HepG2 (cell line): Measurements from ENCODE around the gene CSNK2A2. TPM values are rescaled to one million over a fixed set of nuclear protein-coding genes. Genes with fewer than 3 reads are reported as not detected.

Experiments used
- ATAC-seq: fragments of 200-7000 bp; cut with Tn5 transposase; 3 replicates; pipeline ENCODE4 v1.9.1; 2020; ENCODE audit warnings: mild to moderate bottlenecking, moderate library complexity
- BruUV-seq: library from RNA; stranded (reverse); fragments of 400-500 nt; replicated peaks from 2 replicates; lab custom pipeline; 2021; lab: Mats Ljungman, UMichigan
- CTCF ChIA-PET: fragments of 300-600 bp; formaldehyde crosslinking; extraction: SDS; loops from one replicate; lab custom pipeline; 2021; ENCODE audit warnings: low total read pairs, inconsistent platforms, low intra/inter-chr PET ratio; lab: Yijun Ruan, JAX
- POLR2A ChIA-PET: fragments of 350-600 bp; sonication (Branson Sonifier 250); formaldehyde crosslinking; loops from one replicate; lab custom pipeline; 2020; ENCODE audit warnings: antibody characterized with exemption, inconsistent platforms; lab: Yijun Ruan, JAX
- DNase-seq: peaks from one replicate; pipeline ENCODE4 v3.0.0-alpha.2; 2015; ENCODE audit warnings: low spot score
- FAIRE-seq: peaks from 3 replicates; lab custom pipeline; 2011; peaks lifted over from hg19 to GRCh38; lab: Jason Lieb, UNC
- H2AFZ ChIP-seq: one replicate; pipeline ENCODE4 v1.6.1; 2011; ENCODE audit warnings: low read length, inconsistent platforms
- H3K27ac ChIP-seq: fragments of 300-600 bp; 3 replicates; pipeline ENCODE4 v1.8.0; 2011; ENCODE audit warnings: mixed run types, mild to moderate bottlenecking, mixed read lengths, low read length, inconsistent platforms; ENCODE audit not compliant: insufficient read depth; ENCODE audit errors: extremely low read length
- H3K27me3 ChIP-seq, 2 experiments: fragments of 200-600 bp in 1 of 2; 2 replicates in 1 of 2; 3 replicates in 1 of 2; pipeline versions ENCODE4 v1.6.0 to v1.8.0; 2011; ENCODE audit warnings: low read length in 2 of 2, mild to moderate bottlenecking in 2 of 2, moderate library complexity in 2 of 2, inconsistent platforms in 1 of 2; ENCODE audit not compliant: insufficient read depth in 2 of 2, control insufficient read depth in 1 of 2
- H3K36me3 ChIP-seq, 2 experiments: fragments of 200-600 bp in 1 of 2; replicated peaks in 1 of 2; 2 replicates in 1 of 2; 3 replicates in 1 of 2; pipeline versions ENCODE4 v1.5.1 to v1.8.0; 2011; ENCODE audit warnings: low read length in 2 of 2, inconsistent platforms in 1 of 2; ENCODE audit not compliant: insufficient read depth in 2 of 2, control insufficient read depth in 1 of 2
- H3K4me1 ChIP-seq: 2 replicates; pipeline ENCODE4 v1.5.1; 2012; ENCODE audit warnings: low read length, inconsistent platforms; ENCODE audit not compliant: insufficient read depth
- H3K4me2 ChIP-seq: 2 replicates; pipeline ENCODE4 v1.6.0; 2011; ENCODE audit warnings: low read depth, low read length, inconsistent platforms
- H3K4me3 ChIP-seq, 3 experiments: fragments of 200-600 bp in 1 of 3; sonication (generic), shearing (Covaris generic) in 1 of 3; replicated peaks in 1 of 3; 2 replicates each; pipeline ENCODE4 v1.5.1; 2011 to 2016; ENCODE audit warnings: low read length in 3 of 3, inconsistent platforms in 2 of 3, low read depth in 2 of 3, mild to moderate bottlenecking in 2 of 3, control low read depth in 1 of 3, mixed read lengths in 1 of 3; ENCODE audit not compliant: insufficient read depth in 1 of 3
- H3K79me2 ChIP-seq: one replicate; pipeline ENCODE4 v1.6.1; 2011; ENCODE audit warnings: low read length, inconsistent platforms; ENCODE audit not compliant: insufficient read depth
- H3K9ac ChIP-seq: 2 replicates; pipeline ENCODE4 v1.6.0; 2011; ENCODE audit warnings: mild to moderate bottlenecking, low read depth, low read length, inconsistent platforms; ENCODE audit not compliant: insufficient read depth
- H3K9me3 ChIP-seq: 2 replicates; pipeline ENCODE4 v1.5.1; 2012; ENCODE audit warnings: mild to moderate bottlenecking, low read length
- H4K20me1 ChIP-seq: 2 replicates; pipeline ENCODE4 v1.6.0; 2011; ENCODE audit warnings: inconsistent platforms, mild to moderate bottlenecking, low read length, moderate library complexity; ENCODE audit not compliant: insufficient read depth
- KAT7 ChIP-seq: IDR thresholded peaks from 2 replicates; pipeline ENCODE4 v1.6.1; 2018; ENCODE audit warnings: borderline replicate concordance, missing compliant biosample characterization
- KDM3A ChIP-seq: IDR thresholded peaks from 2 replicates; pipeline ENCODE4 v1.6.1; 2018; ENCODE audit warnings: low read depth, missing compliant biosample characterization
- MIXL1 ChIP-seq: IDR thresholded peaks from 2 replicates; pipeline ENCODE4 v1.6.1; 2016
- PPARG ChIP-seq: conservative IDR thresholded peaks from 2 replicates; pipeline ENCODE4 v1.6.1; 2016; ENCODE audit warnings: missing biosample characterization, missing genetic modification reagents
- REL ChIP-seq: sonication (generic); formaldehyde crosslinking; conservative IDR thresholded peaks from 2 replicates; pipeline ENCODE4 v1.8.0; 2022; ENCODE audit warnings: mild to moderate bottlenecking, missing genetic modification reagents, moderate library complexity
- THYN1 ChIP-seq: sonication (generic); formaldehyde crosslinking; IDR thresholded peaks from 2 replicates; pipeline ENCODE4 v1.8.1; 2023; ENCODE audit warnings: low read depth, mild to moderate bottlenecking, moderate library complexity, missing genetic modification reagents, borderline replicate concordance
- ZC3H13 ChIP-seq: sonication (generic); formaldehyde crosslinking; IDR thresholded peaks from 2 replicates; pipeline ENCODE4 v1.8.1; 2023; ENCODE audit warnings: mild to moderate bottlenecking, missing genetic modification reagents, moderate library complexity
- ZNF256 ChIP-seq: sonication (generic); formaldehyde crosslinking; conservative IDR thresholded peaks from 2 replicates; pipeline ENCODE4 v1.4.0; 2020; ENCODE audit warnings: missing genetic modification reagents
- ZNF44 ChIP-seq: sonication (generic); formaldehyde crosslinking; IDR thresholded peaks from 2 replicates; pipeline ENCODE4 v1.5.1; 2020; ENCODE audit warnings: mild to moderate bottlenecking, missing genetic modification reagents
- WGBS: methylation state at CpG from one replicate; pipeline ENCODE4 v1.1.6; 2017; ENCODE audit warnings: low lambda C conversion rate; 5-methylcytosine and 5-hydroxymethylcytosine counted together
- in situ Hi-C: cut with HindIII; loops from 2 replicates; pipeline ENCODE4 v1.10.0; 2017; ENCODE audit warnings: low pct_unique_long_range_greater_than_20kb; ENCODE audit not compliant: extremely low pct_ligation_motif_present
- intact Hi-C: fragments of 100-400 bp; cut with micrococcal nuclease; formaldehyde crosslinking; loops from one replicate; pipeline ENCODE4 v1.10.0; 2022; ENCODE audit not compliant: unreplicated experiment
- polyA plus RNA-seq, 8 experiments: library from polyadenylated mRNA; depleted of rRNA in 3 of 8; stranded (reverse) in 7 of 8; unstranded in 1 of 8; fragments of >200 nt; fragmentation: Illumina TruSeq in 4 of 8; extraction: Trizol in 4 of 8; gene quantifications; 2 replicates each; pipeline versions ENCODE4 v1.2.1 to v1.2.3, GENCODE V29; 2011 to 2016; ENCODE audit warnings: low read depth in 4 of 8, missing spikeins in 1 of 8, mixed read lengths in 1 of 8; ENCODE audit not compliant: insufficient read depth in 1 of 8
- total RNA-seq, 5 experiments: library from RNA; depleted of rRNA; stranded (reverse); fragments of >200 nt; fragmentation: Illumina TruSeq; extraction: Trizol; gene quantifications; 2 replicates each; pipeline ENCODE4 v1.2.3, GENCODE V29; 2016; ENCODE audit warnings: low read depth in 1 of 5
- TF ChIP-seq, protein P1 (sequence below): sonication (generic); formaldehyde crosslinking; IDR thresholded peaks from 2 replicates; pipeline ENCODE4 v1.5.1; 2020; ENCODE audit warnings: missing genetic modification reagents, mild to moderate bottlenecking, borderline replicate concordance
- TF ChIP-seq, protein P2 (sequence below): sonication (generic); formaldehyde crosslinking; conservative IDR thresholded peaks from 2 replicates; pipeline ENCODE4 v1.4.0; 2020; ENCODE audit warnings: missing genetic modification reagents
- TF ChIP-seq, protein P3 (sequence below): sonication (generic); formaldehyde crosslinking; conservative IDR thresholded peaks from 2 replicates; pipeline ENCODE4 v1.8.0; 2022; ENCODE audit warnings: mild to moderate bottlenecking, moderate library complexity, missing genetic modification reagents

CSNK2A2 gene
- total and polyA plus RNA-seq, 2 of the 13 experiments (the other 11 are each of a cell fraction or from before 2014, with no cell fraction given): 46.4 to 56.9 TPM

DNA sequence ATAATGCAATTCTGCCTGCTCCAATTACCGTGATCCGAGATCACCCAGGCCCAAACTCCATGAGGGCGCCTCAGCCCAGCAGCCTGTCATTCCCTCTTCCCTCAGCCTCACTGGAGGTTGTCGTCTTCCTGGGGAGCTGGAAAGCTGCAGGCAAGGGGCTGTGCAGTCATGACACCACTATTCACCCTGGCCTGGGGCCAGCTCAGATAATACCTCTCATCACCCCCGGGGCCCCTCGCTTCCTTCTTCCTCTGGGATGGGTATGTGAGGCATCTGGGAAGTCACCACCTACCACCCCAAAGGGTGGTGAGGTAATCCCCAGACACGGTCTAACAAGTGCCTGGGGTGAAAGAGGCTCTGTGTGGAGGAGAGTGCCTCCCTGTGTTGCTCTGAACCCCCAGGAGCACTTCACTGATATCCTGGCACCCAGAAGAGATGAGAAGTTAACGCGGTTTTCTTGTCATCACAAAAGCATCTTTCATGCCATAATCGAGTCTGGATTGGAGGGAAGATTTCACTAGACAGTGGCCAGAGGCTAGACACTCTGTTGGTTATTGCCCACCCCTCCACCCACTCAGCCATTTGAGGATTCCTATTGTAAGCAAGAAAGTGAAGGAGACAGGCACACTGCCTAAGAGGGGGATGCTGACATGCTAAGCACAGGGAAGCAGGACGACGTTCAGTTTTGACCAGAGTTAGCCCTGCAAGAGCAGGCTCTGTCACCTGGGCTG is 87.2 kb downstream of the CSNK2A2 start:
- Histone ChIP-seq H4K20me1 (no peaks in the 10 kb centered on the region), H2AFZ (no peak overlapping the region), H3K4me2 (no peak overlapping the region), H3K79me2 (no peaks in the 10 kb centered on the region), H3K36me3 (peaks cover 10 to 25% of the 10 kb centered on the region in 2 experiments), H3K9me3 (no peaks in the 10 kb centered on the region), H3K4me1 (0 out of 2 replicates have a peak, but pooled peaks cover under 1% of the 10 kb centered on the region), H3K9ac (no peak overlapping the region), H3K4me3 (no peak overlapping the region), H3K27ac (no peak overlapping the region), H3K27me3 (no peaks in the 10 kb centered on the region)
- POLR2A ChIA-PET: no interaction called here
- no TSS peak for BruUV-seq
- intact Hi-C loops: no loop called here
- TF ChIP-seq, protein P1, sequence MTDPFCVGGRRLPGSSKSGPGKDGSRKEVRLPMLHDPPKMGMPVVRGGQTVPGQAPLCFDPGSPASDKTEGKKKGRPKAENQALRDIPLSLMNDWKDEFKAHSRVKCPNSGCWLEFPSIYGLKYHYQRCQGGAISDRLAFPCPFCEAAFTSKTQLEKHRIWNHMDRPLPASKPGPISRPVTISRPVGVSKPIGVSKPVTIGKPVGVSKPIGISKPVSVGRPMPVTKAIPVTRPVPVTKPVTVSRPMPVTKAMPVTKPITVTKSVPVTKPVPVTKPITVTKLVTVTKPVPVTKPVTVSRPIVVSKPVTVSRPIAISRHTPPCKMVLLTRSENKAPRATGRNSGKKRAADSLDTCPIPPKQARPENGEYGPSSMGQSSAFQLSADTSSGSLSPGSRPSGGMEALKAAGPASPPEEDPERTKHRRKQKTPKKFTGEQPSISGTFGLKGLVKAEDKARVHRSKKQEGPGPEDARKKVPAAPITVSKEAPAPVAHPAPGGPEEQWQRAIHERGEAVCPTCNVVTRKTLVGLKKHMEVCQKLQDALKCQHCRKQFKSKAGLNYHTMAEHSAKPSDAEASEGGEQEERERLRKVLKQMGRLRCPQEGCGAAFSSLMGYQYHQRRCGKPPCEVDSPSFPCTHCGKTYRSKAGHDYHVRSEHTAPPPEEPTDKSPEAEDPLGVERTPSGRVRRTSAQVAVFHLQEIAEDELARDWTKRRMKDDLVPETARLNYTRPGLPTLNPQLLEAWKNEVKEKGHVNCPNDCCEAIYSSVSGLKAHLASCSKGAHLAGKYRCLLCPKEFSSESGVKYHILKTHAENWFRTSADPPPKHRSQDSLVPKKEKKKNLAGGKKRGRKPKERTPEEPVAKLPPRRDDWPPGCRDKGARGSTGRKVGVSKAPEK (CRISPR knock-in tag): no peak
- no peak for TF ChIP-seq KDM3A (CRISPR knock-in tag)
- CTCF ChIA-PET: no interaction called here
- FAIRE-seq: no peak
- peak; percentile 34 for ATAC-seq
- WGBS: 64% methylated on average over 12 of the region's 12 CpGs
- in situ Hi-C loops: no loop called here
- no peak for DNase-seq

DNA sequence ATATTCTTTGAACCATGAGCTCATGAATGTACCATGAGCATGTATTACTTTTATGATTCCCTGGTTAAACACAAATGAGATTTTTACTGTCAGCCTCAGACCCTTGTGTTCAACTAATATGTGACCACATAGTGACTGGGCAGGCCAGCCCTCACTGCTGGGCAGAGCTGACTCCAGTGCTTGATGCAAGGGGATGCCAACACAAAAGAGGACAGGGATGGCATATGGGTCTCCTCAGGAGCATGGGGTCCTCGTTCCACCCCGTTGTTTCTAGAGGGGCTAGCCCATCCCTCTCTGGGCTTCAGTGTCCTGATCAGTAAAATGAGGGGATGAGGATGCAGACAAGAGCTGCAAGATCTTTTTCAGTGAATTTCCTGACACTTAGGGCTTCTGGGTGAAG is 88.0 kb downstream of the CSNK2A2 start:
- ChIA-PET POLR2A (no interaction called here), CTCF (no interaction called here)
- Histone ChIP-seq H3K9ac (no peak overlapping the region), H3K79me2 (no peaks in the 10 kb centered on the region), H3K27me3 (no peaks in the 10 kb centered on the region), H3K4me3 (no peak overlapping the region), H3K27ac (no peak overlapping the region), H3K36me3 (peaks cover 4 to 16% of the 10 kb centered on the region in 2 experiments), H4K20me1 (no peaks in the 10 kb centered on the region), H3K4me2 (no peak overlapping the region), H3K4me1 (peaks cover 6% of the 10 kb centered on the region; the same call in 1 of the 2 replicates), H2AFZ (no peak overlapping the region), H3K9me3 (no peaks in the 10 kb centered on the region)
- WGBS: 14% methylated on average over 2 of the region's 2 CpGs
- DNase-seq: no peak
- in situ Hi-C loops: no loop called here
- no TSS peak for BruUV-seq
- FAIRE-seq: no peak
- intact Hi-C loops: no loop called here
- ATAC-seq: peak; percentile 16
- TF ChIP-seq ZNF44 (CRISPR knock-in tag): no peak
- no peak for TF ChIP-seq THYN1 (CRISPR knock-in tag)
- TF ChIP-seq ZNF256 (CRISPR knock-in tag): no peak
- no peak for TF ChIP-seq MIXL1
- no peak for TF ChIP-seq REL (CRISPR knock-in tag)
- TF ChIP-seq PPARG: no peak
- TF ChIP-seq, protein P2, sequence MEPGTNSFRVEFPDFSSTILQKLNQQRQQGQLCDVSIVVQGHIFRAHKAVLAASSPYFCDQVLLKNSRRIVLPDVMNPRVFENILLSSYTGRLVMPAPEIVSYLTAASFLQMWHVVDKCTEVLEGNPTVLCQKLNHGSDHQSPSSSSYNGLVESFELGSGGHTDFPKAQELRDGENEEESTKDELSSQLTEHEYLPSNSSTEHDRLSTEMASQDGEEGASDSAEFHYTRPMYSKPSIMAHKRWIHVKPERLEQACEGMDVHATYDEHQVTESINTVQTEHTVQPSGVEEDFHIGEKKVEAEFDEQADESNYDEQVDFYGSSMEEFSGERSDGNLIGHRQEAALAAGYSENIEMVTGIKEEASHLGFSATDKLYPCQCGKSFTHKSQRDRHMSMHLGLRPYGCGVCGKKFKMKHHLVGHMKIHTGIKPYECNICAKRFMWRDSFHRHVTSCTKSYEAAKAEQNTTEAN (CRISPR knock-in tag): no peak
- TF ChIP-seq ZC3H13: no peak
- TF ChIP-seq KAT7 (CRISPR knock-in tag): no peak
- TF ChIP-seq, protein P3, sequence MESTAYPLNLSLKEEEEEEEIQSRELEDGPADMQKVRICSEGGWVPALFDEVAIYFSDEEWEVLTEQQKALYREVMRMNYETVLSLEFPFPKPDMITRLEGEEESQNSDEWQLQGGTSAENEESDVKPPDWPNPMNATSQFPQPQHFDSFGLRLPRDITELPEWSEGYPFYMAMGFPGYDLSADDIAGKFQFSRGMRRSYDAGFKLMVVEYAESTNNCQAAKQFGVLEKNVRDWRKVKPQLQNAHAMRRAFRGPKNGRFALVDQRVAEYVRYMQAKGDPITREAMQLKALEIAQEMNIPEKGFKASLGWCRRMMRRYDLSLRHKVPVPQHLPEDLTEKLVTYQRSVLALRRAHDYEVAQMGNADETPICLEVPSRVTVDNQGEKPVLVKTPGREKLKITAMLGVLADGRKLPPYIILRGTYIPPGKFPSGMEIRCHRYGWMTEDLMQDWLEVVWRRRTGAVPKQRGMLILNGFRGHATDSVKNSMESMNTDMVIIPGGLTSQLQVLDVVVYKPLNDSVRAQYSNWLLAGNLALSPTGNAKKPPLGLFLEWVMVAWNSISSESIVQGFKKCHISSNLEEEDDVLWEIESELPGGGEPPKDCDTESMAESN: no peak
